Brain microvascular endothelial cell (primary cell): ENCODE data around the gene PIK3C2G.

Experiments
- DNase-seq: peaks from one replicate; pipeline ENCODE4 v3.0.0-alpha.2; 2020
- H3K27ac ChIP-seq: fragments of 250-450 bp; sonication (Bioruptor Pico); 2 replicates; pipeline ENCODE4 v1.5.1; 2020; ENCODE audit warnings: mild to moderate bottlenecking, moderate library complexity
- H3K27me3 ChIP-seq: fragments of 250-450 bp; sonication (Bioruptor Pico); replicated peaks from 2 replicates; pipeline ENCODE4 v1.5.1; 2020; ENCODE audit warnings: mild to moderate bottlenecking
- H3K36me3 ChIP-seq: fragments of 250-450 bp; sonication (Bioruptor Pico); replicated peaks from 2 replicates; pipeline ENCODE4 v1.5.1; 2020; ENCODE audit warnings: mild to moderate bottlenecking
- H3K4me3 ChIP-seq: 2 replicates; pipeline ENCODE4 v1.5.1; 2011; ENCODE audit warnings: low read depth, mild to moderate bottlenecking, control low read depth, low read length, moderate library complexity
- CTCF ChIP-seq: IDR thresholded peaks from 2 replicates; pipeline ENCODE4 v1.5.1; 2011; ENCODE audit warnings: low read depth, mild to moderate bottlenecking, moderate library complexity, low read length, control low read depth, inconsistent platforms; ENCODE audit errors: missing control alignments
- in situ Hi-C: cut with HindIII; loops from 2 replicates; pipeline ENCODE4 v1.10.0; 2017; ENCODE audit warnings: low sequenced_read_pairs, low pct_ligation_motif_present

The PIK3C2G gene

DNA sequence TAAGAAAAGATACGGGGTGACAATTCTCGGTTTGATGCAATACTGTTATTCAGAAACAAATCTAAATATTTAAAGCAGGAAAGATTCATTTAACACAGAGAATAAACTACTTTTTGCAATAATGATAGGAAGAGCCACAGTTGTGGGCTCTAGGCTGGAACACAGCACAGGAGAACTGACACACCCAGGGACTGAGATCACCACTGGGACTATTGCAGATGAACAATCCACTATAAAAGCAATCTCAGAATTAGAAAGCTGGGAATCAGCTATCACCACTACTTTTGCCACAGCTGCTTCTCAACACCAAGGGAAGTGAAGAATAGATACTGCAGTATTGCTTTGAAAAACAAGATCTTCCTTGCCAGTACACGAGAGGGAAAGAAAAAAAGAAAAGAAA is 4.1 kb upstream of the PIK3C2G start:
- no peaks in the 10 kb centered on the region for H3K36me3 ChIP-seq
- no peak for TF ChIP-seq CTCF
- in situ Hi-C loops: no loop called here
- no peak for DNase-seq
- H3K27ac ChIP-seq: no peak overlapping the region
- no peaks in the 10 kb centered on the region for H3K27me3 ChIP-seq
- no peak overlapping the region for H3K4me3 ChIP-seq

- no peaks in the 10 kb centered on the region for H3K36me3 ChIP-seq
- in situ Hi-C loops: no loop called here
- H3K27ac ChIP-seq: no peak overlapping the region
- TF ChIP-seq CTCF: no peak
- H3K4me3 ChIP-seq: no peak overlapping the region
- DNase-seq: no peak
- no peaks in the 10 kb centered on the region for H3K27me3 ChIP-seq
Observed at GRCh38 chr12:18258929-18259328, 2.4 kb upstream of the PIK3C2G start.

DNA sequence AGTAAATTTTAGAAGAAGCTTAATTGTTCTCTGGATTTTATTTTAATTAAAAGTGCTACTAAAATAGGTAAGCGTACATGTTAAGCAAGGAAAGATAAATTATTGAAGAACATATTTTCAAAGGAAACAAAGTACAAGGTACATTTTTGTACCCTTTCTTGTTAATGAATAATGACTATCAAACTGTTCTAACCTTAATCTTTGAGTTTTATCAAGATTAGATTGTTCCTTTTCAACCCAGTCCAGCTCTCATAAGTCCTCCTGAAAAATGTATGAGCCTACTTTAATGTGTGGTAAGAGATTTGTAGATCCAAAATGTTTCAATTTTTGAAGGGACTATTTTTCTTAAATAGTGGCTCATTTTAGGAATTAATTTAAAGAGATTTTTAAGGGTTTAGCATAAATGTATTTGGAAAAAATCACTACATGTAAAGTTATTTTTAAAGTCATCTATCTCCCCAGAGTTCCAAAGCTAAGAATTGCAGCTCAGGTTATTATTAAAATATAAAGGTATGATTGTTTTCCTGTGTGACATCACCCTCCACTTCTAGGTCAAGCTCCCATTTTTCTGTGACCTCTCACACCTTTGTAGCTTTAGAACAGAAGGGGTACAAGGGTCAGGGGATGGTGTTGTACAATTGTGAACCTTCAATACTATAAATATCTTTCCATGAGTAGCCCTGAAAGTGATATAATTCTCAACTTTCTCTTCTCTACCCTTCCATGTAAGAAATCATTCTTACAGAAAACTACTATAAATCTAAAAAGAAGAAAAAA is 1.2 kb upstream of the PIK3C2G start:
- Histone ChIP-seq H3K36me3 (no peaks in the 10 kb centered on the region), H3K27ac (no peak overlapping the region), H3K27me3 (no peaks in the 10 kb centered on the region), H3K4me3 (no peak overlapping the region)
- in situ Hi-C loops: no loop called here
- DNase-seq: no peak
- no peak for TF ChIP-seq CTCF

DNA sequence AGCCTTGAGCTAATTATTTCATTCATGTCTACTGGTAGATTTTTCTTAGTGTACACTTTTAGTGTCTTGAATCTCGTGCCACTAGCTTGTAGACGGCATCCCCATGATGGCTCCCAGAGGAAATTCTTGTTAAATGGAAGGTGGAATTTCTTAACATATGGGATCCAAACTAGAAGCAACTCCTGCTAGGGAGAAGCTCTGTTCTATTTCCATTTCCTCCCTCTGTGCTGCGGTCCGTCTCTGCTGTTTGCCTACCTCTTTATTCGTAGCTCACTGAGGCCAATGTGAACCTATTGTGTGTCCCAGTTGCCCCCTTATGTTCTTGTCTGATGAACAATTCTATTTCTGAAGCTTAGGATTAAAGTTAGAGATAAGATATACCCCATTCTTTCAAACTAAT is 588 bp downstream of the PIK3C2G start:
- no peak for TF ChIP-seq CTCF
- in situ Hi-C loops: no loop called here
- H3K36me3 ChIP-seq: no peaks in the 10 kb centered on the region
- no peaks in the 10 kb centered on the region for H3K27me3 ChIP-seq
- DNase-seq: no peak
- H3K27ac ChIP-seq: no peak overlapping the region
- no peak overlapping the region for H3K4me3 ChIP-seq

GRCh38 chr12:18262514-18262913 is 1.2 kb downstream of the PIK3C2G start:
- TF ChIP-seq CTCF: no peak
- in situ Hi-C loops: no loop called here
- Histone ChIP-seq H3K27me3 (no peaks in the 10 kb centered on the region), H3K36me3 (no peaks in the 10 kb centered on the region), H3K4me3 (no peak overlapping the region), H3K27ac (no peak overlapping the region)
- DNase-seq: no peak

DNA sequence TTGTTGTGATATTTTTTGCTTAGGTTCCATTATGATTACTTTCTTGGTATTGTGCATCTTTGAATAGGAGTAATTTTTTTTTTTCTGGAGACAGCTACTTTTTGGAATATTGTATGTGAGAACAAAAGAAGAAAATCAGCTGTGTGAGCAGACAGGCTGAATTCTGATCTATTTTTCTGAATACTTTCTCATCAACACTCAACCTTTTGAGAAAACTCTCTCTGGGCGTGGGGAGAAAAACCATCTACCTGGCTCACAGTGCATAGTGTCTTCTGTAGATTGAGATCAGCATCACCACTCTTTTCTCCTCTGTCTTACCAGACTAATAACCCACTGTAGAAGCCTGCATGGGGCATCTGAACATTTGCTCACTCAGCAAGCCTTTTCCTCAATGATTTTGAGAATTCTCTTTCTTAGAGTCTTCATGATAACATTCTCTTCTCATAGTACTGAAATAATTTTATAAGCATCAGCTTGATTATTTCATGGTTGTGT is 3.3 kb downstream of the PIK3C2G start:
- no peak overlapping the region for H3K4me3 ChIP-seq
- no peaks in the 10 kb centered on the region for H3K27me3 ChIP-seq
- in situ Hi-C loops: no loop called here
- H3K36me3 ChIP-seq: no peaks in the 10 kb centered on the region
- H3K27ac ChIP-seq: no peak overlapping the region
- DNase-seq: no peak
- TF ChIP-seq CTCF: no peak
